ENCODE data around the gene TTC32. TPM values are rescaled to one million over a fixed set of nuclear protein-coding genes. Genes with fewer than 3 reads are reported as not detected.

Gene TTC32
- polyA plus RNA-seq, 4 donors, result 11.6 to 21.7 (median 18.3) TPM

GRCh38 chr2:19847486-19847885 lies 54.3 kb downstream of the TTC32 start:
- DNase-seq (no peak), FAIRE-seq (no peak)
- no peaks in the 10 kb centered on the region for H3K9me3 ChIP-seq (ENCODE audit: control insufficient read depth in 2 of 2, insufficient read depth in 1 of 2, low read depth in 1 of 2, low read length in 1 of 2)
- H3K36me3 ChIP-seq (ENCODE audit: control insufficient read depth in 3 of 3, insufficient read depth in 2 of 3, low read depth in 1 of 3, low read length in 3 of 3), result no peaks in the 10 kb centered on the region
- no peaks in the 10 kb centered on the region for H3K27me3 ChIP-seq (ENCODE audit: control insufficient read depth in 3 of 3, insufficient read depth in 3 of 3, low read length in 3 of 3)
- H3K27ac ChIP-seq (ENCODE audit: low read depth in 1 of 3, low read length in 2 of 3), result no peak overlapping the region
- H3K4me3 ChIP-seq (ENCODE audit: low read depth in 1 of 3, low read length in 3 of 3), result no peak overlapping the region
- WGBS, 3 donors, result 94 to 96% (median 96%) methylated on average over 4 of the region's 4 CpGs
- H3K4me1 ChIP-seq (ENCODE audit: control insufficient read depth in 3 of 3, insufficient read depth in 2 of 3, low read depth in 1 of 3, low read length in 2 of 3), result no peaks in the 10 kb centered on the region

Other genes starting within 250 kb of the TTC32 start
- gene WDR35, start 88.1 kb upstream of the TTC32 start, polyA plus RNA-seq, result 1 to 10 TPM in 2 of 4 donors, under 1 TPM in 2; 0.45 to 7.1 (median 1.3) TPM
- 1 to 10 TPM in 1 of 4 donors, under 1 TPM in 1, not detected in 2; 0.25 to 1.0 TPM for gene MATN3, start 110.7 kb upstream of the TTC32 start, polyA plus RNA-seq
- 100 to 1,000 TPM in 2 of 4 donors, 10 to 100 TPM in 2; 47.6 to 269 (median 157) TPM for gene LAPTM4A, start 149.6 kb upstream of the TTC32 start, polyA plus RNA-seq

Measured in small intestine (tissue), 7 donors.